ENCODE results near the gene ISM1.
A peak's percentile ranks its signal among the peaks of the same experiment; 100 is the strongest.

ISM1 gene

GRCh38 chr20:13256606-13257005 lies 35.5 kb downstream of the ISM1 start:
- no peak for DNase-seq (ENCODE audit: low spot score)

GRCh38 chr20:13259921-13260320 lies 38.8 kb downstream of the ISM1 start:
- DNase-seq (ENCODE audit: low spot score): no peak

- no peak for DNase-seq (ENCODE audit: low spot score)
Measured at GRCh38 chr20:13260650-13261279, 39.7 kb downstream of the ISM1 start.

GRCh38 chr20:13261460-13262301 lies 40.6 kb downstream of the ISM1 start:
- peak; percentile 77 for DNase-seq (ENCODE audit: low spot score)

GRCh38 chr20:13262302-13262650 lies 41.2 kb downstream of the ISM1 start:
- DNase-seq (ENCODE audit: low spot score): no peak

- DNase-seq (ENCODE audit: low spot score): no peak
Measured at GRCh38 chr20:13262671-13263360, 41.7 kb downstream of the ISM1 start.

- DNase-seq (ENCODE audit: low spot score): no peak
Measured at GRCh38 chr20:13263451-13263850, 42.4 kb downstream of the ISM1 start.

- no peak for DNase-seq (ENCODE audit: low spot score)
Measured at GRCh38 chr20:13264907-13265306, 43.8 kb downstream of the ISM1 start.

- DNase-seq (ENCODE audit: low spot score): no peak
Measured at GRCh38 chr20:13265941-13266340, 44.9 kb downstream of the ISM1 start.

GRCh38 chr20:13267231-13267630 lies 46.2 kb downstream of the ISM1 start:
- DNase-seq (ENCODE audit: low spot score): no peak

GRCh38 chr20:13268953-13269352 lies 47.9 kb downstream of the ISM1 start:
- no peak for DNase-seq (ENCODE audit: low spot score)

- DNase-seq (ENCODE audit: low spot score): no peak
Measured at GRCh38 chr20:13270211-13270610, 49.1 kb downstream of the ISM1 start.

GRCh38 chr20:13271098-13271497 lies 50.0 kb downstream of the ISM1 start:
- no peak for DNase-seq (ENCODE audit: low spot score)

GRCh38 chr20:13271977-13272975 lies 51.2 kb downstream of the ISM1 start:
- no peak for DNase-seq (ENCODE audit: low spot score)

GRCh38 chr20:13274275-13274861 lies 53.3 kb downstream of the ISM1 start:
- peak; percentile 49 for DNase-seq (ENCODE audit: low spot score)

- no peak for DNase-seq (ENCODE audit: low spot score)
Measured at GRCh38 chr20:13276945-13277541, 56.0 kb downstream of the ISM1 start.

- DNase-seq (ENCODE audit: low spot score): no peak
Measured at GRCh38 chr20:13277663-13278295, 56.7 kb downstream of the ISM1 start.

- DNase-seq (ENCODE audit: low spot score): no peak
Measured at GRCh38 chr20:13278812-13279570, 57.9 kb downstream of the ISM1 start.

GRCh38 chr20:13280609-13281324 lies 59.7 kb downstream of the ISM1 start:
- DNase-seq (ENCODE audit: low spot score): no peak

Data from iPS-NIHi11 (cell line).